GM10248 (cell line): ENCODE results near the gene CLMN.

Experiments used
- CTCF ChIA-PET: fragments of 300-600 bp; sonication (Branson Sonifier 250); formaldehyde crosslinking; extraction: SDS; loops from one replicate; lab custom pipeline; 2021; ENCODE audit warnings: antibody characterized with exemption; lab: Yijun Ruan, JAX
- POLR2A ChIA-PET: fragments of 350-650 bp; sonication (Branson Sonifier 250); formaldehyde crosslinking; extraction: SDS; loops from one replicate; lab custom pipeline; 2020; ENCODE audit warnings: antibody characterized with exemption; lab: Yijun Ruan, JAX
- DNase-seq: peaks from one replicate; pipeline ENCODE4 v3.0.0; 2012; ENCODE audit errors: extremely low spot score
- CTCF ChIP-seq: IDR thresholded peaks from 2 replicates; pipeline ENCODE4 v1.5.1; 2012; ENCODE audit warnings: mild to moderate bottlenecking, low read depth; ENCODE audit errors: extremely low read depth, missing control alignments, control extremely low read depth

The CLMN gene

GRCh38 chr14:95151561-95151960 is 168.1 kb downstream of the CLMN start:
- POLR2A ChIA-PET: no interaction called here
- CTCF ChIA-PET: interaction anchor here (1.0 kb wide), 1 partner anchor 9 kb away, joined by 3 read pairs; no protein-coding TSS in a partner anchor
- no peak for DNase-seq

GRCh38 chr14:95150910-95151309 is 168.8 kb downstream of the CLMN start:
- no peak for DNase-seq
- POLR2A ChIA-PET: no interaction called here
- CTCF ChIA-PET: interaction anchor here (1.0 kb wide), 1 partner anchor 8 kb away, joined by 3 read pairs; no protein-coding TSS in a partner anchor
- TF ChIP-seq CTCF: no peak

More at GRCh38 chr14:95151561-95151960, 168.1 kb downstream of the CLMN start:
- no peak for TF ChIP-seq CTCF

- POLR2A ChIA-PET: no interaction called here
- TF ChIP-seq CTCF: no peak
- CTCF ChIA-PET: interaction anchor here (0.7 to 1.5 kb wide), 3 partner anchors 8 to 18 kb away, joined by 4 to 5 read pairs (median 4); no protein-coding TSS in a partner anchor
- no peak for DNase-seq
Observed at GRCh38 chr14:95149441-95149840, 170.3 kb downstream of the CLMN start.

- TF ChIP-seq CTCF: no peak
- ChIA-PET CTCF (no interaction called here), POLR2A (no interaction called here)
- DNase-seq: no peak
Observed at GRCh38 chr14:95147597-95147996, 172.1 kb downstream of the CLMN start.

GRCh38 chr14:95146079-95146771 is 173.5 kb downstream of the CLMN start:
- no peak for DNase-seq
- CTCF ChIA-PET: no interaction called here
- POLR2A ChIA-PET: no interaction called here
- TF ChIP-seq CTCF: no peak

- no peak for DNase-seq
- POLR2A ChIA-PET: no interaction called here
- CTCF ChIA-PET: interaction anchor here (1.0 to 1.3 kb wide), 2 partner anchors 11 to 45 kb away, joined by 3 read pairs; no protein-coding TSS in a partner anchor
- no peak for TF ChIP-seq CTCF
Observed at GRCh38 chr14:95144849-95145248, 174.9 kb downstream of the CLMN start.
